ENCODE results near the gene PASD1.
"Not testable (repeated sequence)": the region's sequence is repeated elsewhere in the genome, so short reads cannot be mapped to it uniquely, and the experiment has no call there.

Gene PASD1

GRCh38 chrX:151631822-151632221 is 68.3 kb downstream of the PASD1 start:
- DNase-seq, result no peak

DNA sequence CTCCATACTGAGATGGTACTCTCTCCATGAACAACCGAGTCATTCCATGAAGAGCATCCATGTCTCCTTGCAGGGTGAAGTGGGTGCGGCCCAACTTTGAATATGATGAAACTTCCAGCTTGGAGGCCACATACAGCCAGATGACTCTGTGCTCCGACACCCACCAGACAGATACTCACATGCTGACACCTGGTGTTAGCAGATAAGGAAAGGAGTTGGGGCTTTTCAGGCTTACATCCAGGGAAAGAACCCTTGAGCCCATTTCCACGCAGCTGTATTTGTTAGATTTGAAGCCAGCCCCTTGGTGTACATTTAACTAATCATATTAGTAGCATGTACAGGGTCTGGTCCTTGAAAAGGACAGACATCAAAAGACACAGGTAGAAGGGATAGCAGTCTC is 69.7 kb downstream of the PASD1 start:
- DNase-seq, result no peak

- DNase-seq, result no peak
Measured at GRCh38 chrX:151634937-151635336, 71.5 kb downstream of the PASD1 start.

DNA sequence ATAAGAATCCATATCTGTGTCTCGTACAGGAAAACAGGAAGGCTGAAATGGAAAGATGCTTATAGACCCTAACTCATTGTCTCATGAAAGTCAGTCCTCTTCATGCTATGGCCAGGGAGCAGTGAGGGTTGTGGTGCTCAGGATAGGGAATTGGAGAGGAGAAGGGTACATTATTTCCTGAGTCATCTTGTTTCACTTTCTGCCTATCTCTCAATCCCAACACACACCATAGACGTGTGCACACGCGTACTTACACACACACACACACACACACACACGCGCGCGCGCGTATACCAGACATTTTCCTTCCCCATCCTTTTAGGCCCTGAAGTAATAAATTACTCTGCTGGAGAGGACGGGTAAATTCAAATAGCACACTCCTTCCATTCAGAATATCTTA is 78.1 kb downstream of the PASD1 start:
- no peak for DNase-seq

- DNase-seq, result no peak
Measured at GRCh38 chrX:151675121-151675746, 111.8 kb downstream of the PASD1 start.

GRCh38 chrX:151676196-151676595 is 112.7 kb downstream of the PASD1 start:
- no peak for DNase-seq

GRCh38 chrX:151679798-151680402 is 116.4 kb downstream of the PASD1 start:
- no peak for DNase-seq

GRCh38 chrX:151680805-151681204 is 117.3 kb downstream of the PASD1 start:
- DNase-seq, result peak; percentile 11

DNA sequence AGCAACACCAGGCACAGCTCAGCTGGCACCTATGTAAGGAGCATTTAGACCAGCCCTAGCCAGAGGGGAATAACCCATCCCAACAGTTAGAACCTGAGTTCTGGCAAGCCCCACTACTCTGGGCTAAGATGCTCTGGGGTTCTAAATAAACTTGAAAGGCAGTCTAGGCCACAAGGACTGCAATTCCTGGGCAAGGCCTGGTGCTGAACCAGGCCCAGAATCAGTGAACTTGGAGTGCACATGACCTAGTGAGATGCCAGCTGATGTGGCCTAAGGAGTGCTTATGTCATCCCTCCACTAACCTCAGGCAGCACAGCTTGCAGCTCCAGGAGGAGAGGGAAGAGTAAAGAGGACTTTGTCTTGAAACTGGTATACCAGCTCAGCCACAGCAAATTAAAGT is 124.2 kb downstream of the PASD1 start:
- DNase-seq, result no peak

DNA sequence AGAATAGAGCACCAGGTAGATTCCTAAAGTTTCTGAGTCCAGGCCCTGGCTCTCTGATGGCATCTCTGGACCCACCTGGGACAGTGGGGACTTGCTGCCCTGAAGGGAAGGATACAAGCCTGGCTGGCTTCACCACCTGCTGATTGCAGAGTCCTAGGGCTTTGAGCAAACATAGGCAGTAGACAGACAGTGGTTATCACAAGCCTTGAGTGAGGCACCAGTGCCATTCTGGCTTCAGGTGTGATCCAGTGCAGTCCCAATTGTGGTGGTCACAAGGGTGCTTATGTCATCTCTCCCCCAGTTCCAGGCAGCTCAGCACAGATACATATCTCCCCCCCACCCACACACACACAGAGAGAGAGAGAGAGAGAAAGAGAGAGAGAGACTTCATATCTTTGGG is 125.2 kb downstream of the PASD1 start:
- no peak for DNase-seq

DNA sequence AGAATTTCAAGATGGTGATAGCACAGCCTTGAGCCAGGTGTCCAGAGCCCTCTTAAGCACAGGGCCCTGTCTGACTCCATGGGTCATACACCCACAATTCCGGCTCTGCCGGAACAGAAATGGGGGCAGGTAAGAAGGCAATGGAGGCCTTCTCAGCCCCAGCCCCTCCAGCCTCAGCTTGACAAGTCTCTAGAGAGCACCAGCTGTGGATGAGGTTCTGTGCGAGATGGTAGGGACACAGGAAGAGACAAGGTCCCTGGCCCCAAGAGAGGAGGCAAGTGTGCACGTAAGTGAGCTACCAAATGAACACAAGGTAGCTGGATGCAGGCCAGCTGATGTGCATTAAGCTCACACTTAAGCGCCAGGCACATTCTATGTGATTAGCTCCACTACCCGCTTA is 129.3 kb downstream of the PASD1 start:
- DNase-seq, result no peak

- DNase-seq, result no peak
Measured at GRCh38 chrX:151694121-151694520, 130.6 kb downstream of the PASD1 start.

- no peak for DNase-seq
Measured at GRCh38 chrX:151694661-151695582, 131.4 kb downstream of the PASD1 start, which contains the start of gene PRRG3. PRRG3 (plus strand) TSS chrX:151695458; CDS start chrX:151698815, 3,357 bp downstream.

DNA sequence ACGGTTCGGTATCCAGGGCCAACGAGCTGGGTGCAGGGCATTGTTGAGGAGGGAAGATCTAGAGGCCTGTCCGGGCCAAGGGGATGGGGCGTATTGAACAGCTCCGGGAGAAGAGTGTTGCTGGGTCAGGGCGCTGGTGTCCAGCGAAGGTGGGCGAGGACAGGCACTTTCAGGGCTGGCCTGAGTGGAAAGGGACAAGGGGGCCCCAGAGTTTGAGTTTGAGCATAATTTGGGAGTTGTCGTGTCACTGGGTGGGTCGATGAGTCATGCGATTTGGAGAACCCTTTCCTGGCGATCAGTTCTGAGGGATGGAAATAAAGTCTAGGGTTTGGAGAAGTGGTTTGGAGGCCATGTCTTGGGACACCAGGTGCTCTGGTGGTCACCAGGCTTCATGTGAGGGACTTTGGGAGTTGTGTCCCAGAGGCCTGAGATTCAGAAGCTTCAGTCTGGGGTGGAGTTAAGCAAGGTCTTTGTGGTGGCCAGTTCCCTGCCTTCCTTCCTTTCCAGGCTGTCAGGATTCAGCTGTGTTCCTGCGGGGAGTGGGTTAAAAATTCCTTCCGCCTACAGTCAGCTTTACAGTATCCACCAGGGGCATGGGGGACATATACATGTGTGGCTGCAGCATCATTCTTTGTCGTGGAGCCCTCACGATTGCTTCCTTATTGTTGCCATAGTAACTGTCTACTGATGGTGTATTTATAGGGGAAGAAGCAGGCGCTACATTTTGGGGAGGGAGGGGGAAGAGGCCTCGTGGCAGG is 132.3 kb downstream of the PASD1 start:
- DNase-seq, result no peak

- not testable (repeated sequence) for DNase-seq
Measured at GRCh38 chrX:151697082-151697481, 133.6 kb downstream of the PASD1 start.

DNA sequence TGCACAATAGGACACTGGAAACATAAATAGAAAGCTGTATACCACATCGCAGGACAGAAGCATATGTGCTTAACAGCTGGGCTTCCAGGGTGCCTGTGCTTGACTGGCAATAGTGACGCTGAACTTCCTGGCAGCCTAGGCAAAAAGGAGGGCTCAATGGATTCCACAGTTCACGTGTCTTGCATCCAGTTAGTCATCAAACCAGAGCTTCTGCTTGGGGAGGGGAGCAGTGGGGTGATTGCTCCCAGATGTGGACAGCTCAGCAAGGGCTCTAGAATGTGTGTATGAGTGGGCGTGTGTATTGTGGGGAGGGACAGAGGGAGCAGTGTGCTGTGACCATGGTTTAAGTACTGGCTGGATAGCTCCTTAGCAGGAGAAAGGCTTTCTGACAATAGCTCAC is 134.0 kb downstream of the PASD1 start:
- DNase-seq, result no peak

DNA sequence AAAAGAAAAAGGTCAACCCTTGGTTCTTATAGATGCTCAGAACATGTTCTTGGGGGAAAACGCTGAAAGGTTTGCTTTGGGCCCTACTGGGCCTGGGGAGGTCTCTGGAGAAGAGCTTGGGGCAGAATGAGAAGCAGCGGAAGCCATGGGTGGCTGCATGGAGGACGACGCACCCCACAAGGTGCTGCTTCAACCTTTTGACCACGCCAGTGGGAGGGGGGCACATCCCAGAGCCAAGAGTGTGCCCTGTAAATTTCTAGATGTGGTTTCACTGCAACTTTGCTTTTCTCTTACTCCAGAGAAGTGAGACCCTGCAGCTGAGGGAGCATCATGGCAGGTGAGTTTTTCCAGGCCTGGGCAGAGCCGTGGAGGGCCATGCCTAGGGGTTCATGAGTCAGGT is 135.0 kb downstream of the PASD1 start:
- no peak for DNase-seq

DNA sequence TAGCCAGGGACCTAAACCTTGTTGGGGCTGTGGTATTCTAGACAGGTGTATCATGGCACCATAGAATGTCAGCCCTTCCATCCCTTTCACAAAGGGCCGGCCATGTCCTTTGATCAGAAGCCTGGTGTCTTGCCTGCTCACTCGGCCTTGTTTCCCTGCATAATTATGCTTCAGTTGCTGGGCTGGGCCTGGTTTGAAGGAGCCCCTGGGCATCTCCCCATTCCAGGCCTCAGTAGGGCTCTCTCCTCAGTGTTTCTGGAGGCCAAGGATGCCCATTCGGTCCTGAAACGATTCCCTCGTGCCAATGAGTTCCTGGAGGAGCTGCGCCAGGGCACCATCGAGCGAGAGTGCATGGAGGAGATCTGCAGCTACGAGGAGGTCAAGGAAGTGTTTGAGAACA is 136.3 kb downstream of the PASD1 start:
- no peak for DNase-seq

GRCh38 chrX:151700581-151700980 is 137.1 kb downstream of the PASD1 start:
- DNase-seq, result no peak

- no peak for DNase-seq
Measured at GRCh38 chrX:151701071-151701470, 137.6 kb downstream of the PASD1 start.

- no peak for DNase-seq
Measured at GRCh38 chrX:151701531-151701930, 138.1 kb downstream of the PASD1 start.

- DNase-seq, result no peak
Measured at GRCh38 chrX:151702026-151702714, 138.7 kb downstream of the PASD1 start.

All from NCI-H510A treated with DMSO at 0.1 percent for 48 hours (cell line).